Activated CD4-positive, alpha-beta T cell treated with anti-CD3 and anti-CD28 coated beads, Interleukin-2, amount 10 ng/mL, durations not matched to agents 7 days and 5 days (primary cell): ENCODE measurements around the gene SEMA4C. TPM values are rescaled to one million over a fixed set of nuclear protein-coding genes. Genes with fewer than 3 reads are reported as not detected.

Source experiments
- CTCF ChIA-PET: fragments of 350-600 bp; sonication (Branson Sonifier 250); formaldehyde crosslinking; loops from one replicate; lab custom pipeline; 2021; ENCODE audit warnings: antibody characterized with exemption; lab: Charles Lee
- POLR2A ChIA-PET: fragments of 350-600 bp; sonication (Branson Sonifier 250); formaldehyde crosslinking; loops from one replicate; lab custom pipeline; 2021; ENCODE audit warnings: antibody characterized with exemption; lab: Charles Lee
- DNase-seq: peaks from one replicate; pipeline ENCODE4 v3.0.0-alpha.2; 2020
- H3K27ac Mint-ChIP-seq: one replicate; pipeline ENCODE4 v1.8.0; 2021; ENCODE audit warnings: mild to moderate bottlenecking, moderate library complexity, mixed read lengths
- H3K27me3 Mint-ChIP-seq: one replicate; pipeline ENCODE4 v1.8.0; 2021; ENCODE audit warnings: mixed read lengths
- H3K36me3 Mint-ChIP-seq: one replicate; pipeline ENCODE4 v1.8.0; 2021; ENCODE audit warnings: low read depth, mixed read lengths
- H3K4me1 Mint-ChIP-seq: one replicate; pipeline ENCODE4 v1.8.0; 2021; ENCODE audit warnings: mixed read lengths
- H3K4me3 Mint-ChIP-seq: one replicate; pipeline ENCODE4 v1.8.0; 2021; ENCODE audit warnings: mild to moderate bottlenecking, moderate library complexity, mixed read lengths
- H3K9me3 Mint-ChIP-seq: one replicate; pipeline ENCODE4 v1.8.0; 2021; ENCODE audit warnings: mixed read lengths
- total RNA-seq, 2 experiments: library from RNA; stranded (reverse); gene quantifications; one replicate each; pipeline ENCODE4 v1.2.3, GENCODE V29; 2021

SEMA4C gene
- total RNA-seq, 2 experiments from 2014 or later: 25.5 to 35.4 TPM

DNA sequence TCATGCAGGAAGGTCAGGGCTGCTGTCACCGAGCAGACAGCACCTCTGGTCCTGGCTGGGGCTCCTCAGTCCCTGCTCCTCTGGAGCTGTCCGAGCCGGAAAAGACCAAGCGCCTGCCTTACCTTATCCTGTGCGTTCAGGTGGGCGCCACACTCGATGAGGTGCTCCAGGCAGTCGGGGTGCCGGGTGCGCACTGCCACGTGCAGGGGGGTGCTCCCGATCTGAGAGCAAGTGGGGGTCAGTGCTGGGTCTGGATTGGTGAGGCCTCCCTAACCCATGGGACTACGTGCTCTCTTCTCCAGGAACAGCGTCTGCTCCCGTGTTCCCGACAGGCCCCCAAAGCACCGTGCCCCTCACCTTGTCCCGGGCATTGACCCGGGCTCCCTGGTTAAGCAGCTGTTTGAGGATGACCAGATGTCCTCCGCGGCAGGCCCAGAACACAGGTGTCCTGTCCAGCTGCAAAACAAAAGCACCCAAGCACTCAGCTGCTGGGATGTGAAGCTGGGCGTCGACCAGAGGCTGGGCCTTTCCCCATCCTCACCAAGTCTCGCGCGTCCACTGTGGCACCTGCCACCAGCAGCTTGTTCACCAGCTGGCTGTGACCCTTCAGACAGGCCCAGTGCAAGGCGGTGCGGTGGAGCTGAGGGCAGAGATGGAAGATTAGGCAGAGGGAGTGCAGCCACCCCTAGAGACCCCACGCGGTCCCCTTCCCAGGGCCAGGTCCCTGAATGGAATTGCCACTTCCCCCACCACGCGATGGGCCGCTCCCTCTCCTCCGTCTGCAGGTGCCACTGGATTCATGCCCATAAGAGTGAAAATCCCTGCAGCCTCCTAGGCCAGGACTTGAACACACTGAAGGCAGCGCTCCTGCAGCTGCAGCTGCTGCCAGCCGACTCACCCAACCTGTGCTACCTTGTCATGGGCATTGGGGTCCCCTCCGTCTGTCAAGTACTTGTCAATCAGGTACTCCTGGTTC, 29.7 kb downstream of the SEMA4C start:
- H3K27ac Mint-ChIP-seq: peak overlapping the region; percentile 77
- no peak overlapping the region for H3K4me3 Mint-ChIP-seq
- no peaks in the 10 kb centered on the region for H3K27me3 Mint-ChIP-seq
- ChIA-PET POLR2A (interaction anchor here (0.7 kb wide), 1 partner anchor 15 kb away, joined by 3 read pairs; no protein-coding TSS in a partner anchor), CTCF (interaction anchor here (0.8 to 1.9 kb wide), 6 partner anchors 12 to 272 kb away, joined by 3 to 6 read pairs (median 4); partner anchors contain the start of genes ANKRD36 and ANKRD39)
- H3K36me3 Mint-ChIP-seq: peaks cover 16% of the 10 kb centered on the region
- H3K9me3 Mint-ChIP-seq: no peaks in the 10 kb centered on the region
- peaks cover 30% of the 10 kb centered on the region for H3K4me1 Mint-ChIP-seq
- DNase-seq: no peak

DNA sequence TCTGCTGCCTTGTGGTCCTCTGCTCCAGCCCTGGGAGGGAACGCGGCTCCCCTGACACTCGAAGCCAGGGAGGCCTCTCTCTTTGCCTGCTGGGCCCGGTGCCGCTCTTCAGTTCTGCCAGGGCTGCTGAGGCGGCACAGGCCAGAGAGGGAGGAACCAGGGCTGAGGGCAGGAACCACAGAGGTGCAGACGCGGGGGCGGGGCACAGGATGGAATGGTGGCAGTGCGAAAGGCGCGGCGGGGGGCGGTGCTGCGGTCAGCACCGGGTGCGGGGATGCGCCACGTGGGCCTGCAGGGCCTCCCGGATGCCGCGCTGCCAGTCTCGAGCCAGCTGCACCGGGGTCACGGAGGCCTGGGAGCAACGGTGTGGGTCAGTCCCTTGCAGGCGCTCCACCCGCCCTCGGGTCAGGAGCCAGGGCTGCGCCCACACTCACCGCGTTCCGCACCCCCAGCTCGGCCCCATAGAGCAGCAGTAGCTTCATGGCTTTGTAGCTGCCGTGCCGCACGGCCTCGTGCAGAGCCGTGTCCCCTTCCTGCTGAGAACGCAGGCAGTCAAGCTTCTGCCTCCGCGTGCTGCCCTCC, 30.5 kb downstream of the SEMA4C start:
- H3K36me3 Mint-ChIP-seq: peaks cover 19% of the 10 kb centered on the region
- H3K27me3 Mint-ChIP-seq: no peaks in the 10 kb centered on the region
- CTCF ChIA-PET: interaction anchor here (0.8 to 1.7 kb wide), 6 partner anchors 17 to 273 kb away, joined by 3 to 8 read pairs (median 4); partner anchors contain the start of genes ANKRD36 and ANKRD39
- peak; percentile 90 for DNase-seq
- H3K4me3 Mint-ChIP-seq: peak overlapping the region; percentile 51
- peaks cover 30% of the 10 kb centered on the region for H3K4me1 Mint-ChIP-seq
- no peaks in the 10 kb centered on the region for H3K9me3 Mint-ChIP-seq
- POLR2A ChIA-PET: no interaction called here
- peak overlapping the region; percentile 90 for H3K27ac Mint-ChIP-seq

DNA sequence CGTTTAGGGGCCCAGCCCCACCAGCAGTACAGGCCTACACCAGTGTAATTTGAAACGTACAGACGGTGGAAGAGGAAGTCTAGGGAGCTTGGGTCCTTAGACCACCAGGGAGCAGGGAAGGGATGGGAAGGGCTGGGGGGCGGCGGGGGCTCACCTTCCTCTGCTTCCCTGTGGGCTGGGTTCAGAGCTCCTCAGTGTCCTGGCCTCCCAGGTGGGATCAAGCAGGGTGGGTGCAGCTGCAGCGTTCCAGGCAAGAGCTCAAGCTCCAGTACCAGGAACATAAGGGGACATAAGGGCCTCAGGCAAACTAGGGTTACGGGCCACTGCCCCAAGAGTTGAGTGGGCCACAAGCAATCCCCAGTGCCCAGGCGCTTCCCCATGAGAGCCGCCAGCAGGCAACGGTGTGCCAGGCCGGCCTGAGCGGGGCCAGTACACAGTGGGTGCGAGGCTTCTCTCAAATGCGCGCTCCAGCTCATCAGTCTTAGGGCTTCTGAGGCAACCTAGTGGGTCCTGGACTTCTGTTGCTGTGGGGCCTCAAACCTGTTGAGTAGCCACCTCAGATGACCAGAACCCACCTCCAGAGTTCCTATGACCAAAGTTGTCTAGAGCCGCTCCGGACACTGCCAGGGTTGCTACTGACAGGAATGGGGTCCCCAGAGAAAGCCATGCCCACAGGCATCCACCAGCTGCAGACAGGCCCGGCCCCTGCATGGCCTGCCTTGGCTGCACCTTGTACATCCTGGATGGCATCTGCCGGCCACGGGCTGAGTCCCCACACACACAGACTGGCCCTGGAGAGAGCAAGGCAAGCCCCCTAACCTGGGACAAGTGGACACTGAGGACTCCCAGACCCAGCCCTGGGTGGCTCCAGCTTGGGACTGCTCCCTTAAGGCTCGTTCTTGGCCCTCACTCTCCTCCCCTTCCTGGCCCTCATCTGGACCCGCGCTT, 31.3 kb downstream of the SEMA4C start:
- no peaks in the 10 kb centered on the region for H3K27me3 Mint-ChIP-seq
- H3K27ac Mint-ChIP-seq: peak overlapping the region; percentile 90
- peak overlapping the region; percentile 51 for H3K4me3 Mint-ChIP-seq
- ChIA-PET POLR2A (no interaction called here), CTCF (interaction anchor here (0.8 to 1.7 kb wide), 8 partner anchors 9 to 274 kb away, joined by 3 to 8 read pairs (median 4); partner anchors contain the start of genes ANKRD36 and ANKRD39)
- peaks cover 20% of the 10 kb centered on the region for H3K36me3 Mint-ChIP-seq
- H3K4me1 Mint-ChIP-seq: peaks cover 30% of the 10 kb centered on the region
- H3K9me3 Mint-ChIP-seq: no peaks in the 10 kb centered on the region
- no peak for DNase-seq

DNA sequence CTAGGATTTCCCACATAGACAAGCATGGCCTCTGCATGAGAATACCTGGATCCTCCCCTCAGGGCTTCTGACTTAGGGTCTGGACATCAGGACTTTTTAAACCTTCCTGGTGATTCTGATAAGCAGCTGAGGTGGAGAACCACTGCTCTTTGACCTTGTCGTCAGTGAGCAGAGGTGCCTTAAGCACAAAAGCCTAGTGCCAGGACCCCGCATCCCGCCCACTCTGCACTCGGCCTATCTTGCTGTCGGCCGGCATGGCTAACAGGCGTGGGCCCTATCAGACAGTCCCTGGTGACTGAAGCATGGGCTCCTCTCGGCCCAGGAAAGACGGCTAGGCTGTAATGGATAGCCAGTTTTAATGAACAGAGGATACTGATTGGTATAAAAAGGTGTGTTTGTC, 32.3 kb downstream of the SEMA4C start:
- Mint-ChIP-seq H3K36me3 (peaks cover 25% of the 10 kb centered on the region), H3K4me1 (peaks cover 26% of the 10 kb centered on the region), H3K27me3 (no peaks in the 10 kb centered on the region), H3K4me3 (no peak overlapping the region), H3K27ac (no peak overlapping the region), H3K9me3 (no peaks in the 10 kb centered on the region)
- CTCF ChIA-PET: interaction anchor here (1.4 to 1.7 kb wide), 2 partner anchors 10 to 21 kb away, joined by 4 to 8 read pairs; partner anchors contain the start of gene ANKRD39
- DNase-seq: no peak
- POLR2A ChIA-PET: no interaction called here

DNA sequence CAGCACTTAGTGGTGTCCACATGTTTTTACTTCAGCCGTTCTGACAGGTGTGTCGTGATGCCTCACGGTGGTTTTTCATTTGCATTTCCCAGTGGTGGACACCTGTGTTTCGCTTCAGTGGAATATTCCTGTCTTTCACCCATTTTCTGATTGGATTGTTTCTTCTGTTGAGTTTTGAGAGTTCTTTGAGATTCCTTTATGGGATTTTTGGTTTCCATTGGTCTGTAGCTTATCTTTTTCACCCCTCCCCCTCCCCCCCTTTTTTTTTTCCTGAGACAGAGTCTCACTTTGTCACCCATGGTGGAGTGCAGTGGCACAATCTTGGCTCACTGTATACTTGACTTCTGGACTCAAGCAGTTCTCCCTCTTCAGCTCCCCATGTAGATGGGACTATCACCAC, 34.0 kb downstream of the SEMA4C start:
- no peaks in the 10 kb centered on the region for H3K27me3 Mint-ChIP-seq
- no peak overlapping the region for H3K27ac Mint-ChIP-seq
- POLR2A ChIA-PET: no interaction called here
- CTCF ChIA-PET: interaction anchor here (0.7 to 2.2 kb wide), 3 partner anchors 18 to 36 kb away, joined by 3 to 13 read pairs (median 5); partner anchors contain the start of gene ANKRD39
- peaks cover 29% of the 10 kb centered on the region for H3K36me3 Mint-ChIP-seq
- no peak for DNase-seq
- H3K4me1 Mint-ChIP-seq: peaks cover 21% of the 10 kb centered on the region
- H3K9me3 Mint-ChIP-seq: no peaks in the 10 kb centered on the region
- no peak overlapping the region for H3K4me3 Mint-ChIP-seq

DNA sequence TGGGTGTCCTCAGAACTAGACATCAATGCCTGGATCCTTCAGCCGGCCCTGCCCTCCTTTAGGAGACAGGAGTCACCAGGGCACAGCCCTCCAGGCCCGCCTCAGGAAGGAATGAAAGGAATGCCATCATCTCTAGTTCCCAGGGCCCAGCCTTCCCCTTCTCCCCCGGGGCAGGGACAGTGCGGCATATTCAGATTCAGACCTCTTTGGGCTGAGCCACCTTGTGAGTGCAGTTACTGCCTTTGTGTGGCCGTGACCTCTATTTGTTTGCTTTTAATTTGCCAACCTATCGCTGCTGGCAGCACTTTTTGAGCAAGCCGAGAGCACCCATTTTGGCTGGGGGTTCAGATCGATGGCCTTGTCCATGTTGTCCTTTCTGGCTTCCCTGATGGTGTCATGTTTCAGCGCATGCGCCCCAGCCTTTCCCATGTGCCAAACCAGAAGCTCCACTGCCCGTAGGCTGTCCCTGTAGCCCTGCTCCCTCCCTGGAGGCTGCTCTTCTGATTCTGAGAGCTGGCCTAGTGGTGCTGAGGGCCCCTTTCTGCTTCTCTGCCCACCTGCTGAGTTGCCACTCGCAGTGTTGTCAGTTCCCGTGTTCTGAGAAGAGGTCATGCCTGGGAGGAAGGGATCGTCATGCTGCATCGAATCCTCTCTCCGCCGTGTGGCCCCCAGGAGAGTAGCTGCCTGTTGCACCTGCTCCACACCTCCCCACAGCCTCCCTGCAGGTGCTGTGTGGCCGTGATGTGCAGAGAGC, 36.9 kb downstream of the SEMA4C start:
- ChIA-PET POLR2A (no interaction called here), CTCF (interaction anchor here (0.6 to 1.7 kb wide), 3 partner anchors 12 to 509 kb away, joined by 3 to 5 read pairs (median 4); partner anchors contain the start of gene ANKRD39)
- DNase-seq: no peak
- H3K4me3 Mint-ChIP-seq: no peak overlapping the region
- H3K27ac Mint-ChIP-seq: no peak overlapping the region
- no peaks in the 10 kb centered on the region for H3K27me3 Mint-ChIP-seq
- H3K4me1 Mint-ChIP-seq: peaks cover 3% of the 10 kb centered on the region
- peaks cover 39% of the 10 kb centered on the region for H3K36me3 Mint-ChIP-seq
- H3K9me3 Mint-ChIP-seq: no peaks in the 10 kb centered on the region

DNA sequence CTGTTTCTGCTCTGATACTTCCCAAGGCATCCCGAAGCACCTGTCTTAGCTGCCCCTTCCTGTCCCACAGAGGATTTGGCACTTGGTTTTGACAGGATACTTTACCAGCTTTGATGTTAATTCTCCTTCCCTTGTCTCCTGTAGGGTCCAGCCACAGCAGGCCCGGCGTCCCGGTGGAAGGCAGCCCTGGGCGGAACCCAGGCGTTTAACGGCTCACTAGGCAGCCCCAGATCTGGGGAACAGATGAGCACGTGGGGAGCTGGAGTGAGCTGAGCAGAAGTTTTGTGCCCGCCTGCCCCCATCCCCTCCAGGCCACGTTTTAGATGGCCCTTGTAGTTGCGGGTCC, 37.5 kb downstream of the SEMA4C start:
- ChIA-PET POLR2A (no interaction called here), CTCF (no interaction called here)
- Mint-ChIP-seq H3K4me1 (peaks cover 3% of the 10 kb centered on the region), H3K36me3 (peaks cover 43% of the 10 kb centered on the region), H3K9me3 (no peaks in the 10 kb centered on the region), H3K27ac (no peak overlapping the region), H3K27me3 (no peaks in the 10 kb centered on the region), H3K4me3 (no peak overlapping the region)
- no peak for DNase-seq

DNA sequence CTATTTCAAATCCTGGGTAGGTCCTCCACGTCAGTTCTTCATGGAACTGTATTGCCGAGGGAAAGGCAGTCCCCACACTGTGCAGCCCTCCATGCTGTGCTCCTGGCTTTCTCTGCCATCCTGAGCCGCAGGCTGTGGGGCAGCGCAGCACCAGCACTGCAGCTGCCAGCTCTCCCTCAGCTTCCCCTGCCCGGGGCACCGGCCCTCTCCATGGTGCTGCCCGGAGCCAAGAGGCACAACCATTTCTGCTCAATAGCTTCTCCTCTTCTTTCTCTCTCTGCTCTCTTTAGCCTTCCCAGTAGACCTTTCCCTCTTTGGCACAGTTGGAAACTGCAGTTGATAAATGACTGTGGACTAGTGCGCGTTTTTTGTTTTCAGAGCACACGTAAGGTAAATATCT, 38.2 kb downstream of the SEMA4C start:
- Mint-ChIP-seq H3K4me1 (peaks cover 3% of the 10 kb centered on the region), H3K4me3 (no peak overlapping the region), H3K27me3 (no peaks in the 10 kb centered on the region), H3K36me3 (peaks cover 46% of the 10 kb centered on the region), H3K27ac (peak overlapping the region; percentile 1), H3K9me3 (no peaks in the 10 kb centered on the region)
- POLR2A ChIA-PET: no interaction called here
- CTCF ChIA-PET: no interaction called here
- no peak for DNase-seq

DNA sequence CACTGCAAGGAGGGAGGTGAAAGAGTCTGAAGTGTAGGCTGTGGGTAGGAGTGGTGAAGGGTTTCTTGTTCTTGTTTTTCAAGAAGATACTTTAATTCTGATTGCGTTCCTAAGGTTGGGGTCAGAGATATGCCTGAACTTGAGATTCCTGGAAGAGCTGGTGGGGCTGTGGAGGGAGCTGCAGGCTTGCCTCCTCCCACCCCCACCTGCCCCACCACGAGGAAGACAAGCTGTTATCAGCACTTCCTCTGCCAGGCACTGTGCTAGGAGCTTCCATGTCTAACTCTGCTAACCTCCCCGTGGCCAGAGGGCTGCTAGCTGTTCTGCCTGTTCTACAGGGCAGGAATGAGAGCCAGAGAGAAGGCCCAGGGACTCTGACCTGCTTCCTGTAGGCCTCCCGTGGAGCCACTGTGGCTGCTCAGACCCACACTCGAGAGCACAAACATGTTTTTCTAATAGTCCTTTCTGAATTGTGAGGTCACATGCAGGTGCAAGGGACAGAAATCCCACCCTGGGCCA, 39.8 kb downstream of the SEMA4C start:
- no peaks in the 10 kb centered on the region for H3K9me3 Mint-ChIP-seq
- CTCF ChIA-PET: no interaction called here
- H3K27ac Mint-ChIP-seq: peak overlapping the region; percentile 77

DNA sequence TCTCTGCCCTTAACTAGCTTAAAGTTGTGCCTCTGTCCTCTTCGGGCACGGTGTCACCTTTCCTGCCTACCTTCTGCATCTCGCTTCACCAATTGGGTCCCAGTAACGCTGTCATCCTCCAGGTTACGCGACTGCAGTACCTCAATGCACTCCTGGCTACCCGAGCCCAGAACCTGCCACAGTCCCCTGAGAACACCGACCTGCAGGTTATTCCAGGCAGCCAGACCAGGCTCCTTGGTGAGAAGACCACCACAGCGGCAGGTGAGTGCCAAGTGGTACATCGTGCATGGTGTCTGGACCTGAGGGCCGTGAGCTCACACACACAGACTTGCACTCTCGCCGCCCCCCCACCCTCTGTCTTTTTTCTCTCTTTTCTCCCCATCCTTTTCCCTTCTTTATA, 41.0 kb downstream of the SEMA4C start:
- Mint-ChIP-seq H3K36me3 (peaks cover 54% of the 10 kb centered on the region), H3K4me3 (no peak overlapping the region), H3K4me1 (peaks cover 6% of the 10 kb centered on the region), H3K9me3 (no peaks in the 10 kb centered on the region), H3K27me3 (no peaks in the 10 kb centered on the region), H3K27ac (no peak overlapping the region)
- ChIA-PET CTCF (interaction anchor here (0.6 kb wide), 1 partner anchor 84 kb away, joined by 3 read pairs; no protein-coding TSS in a partner anchor), POLR2A (no interaction called here)
- no peak for DNase-seq

More for the DNA sequence above, 39.8 kb downstream of the SEMA4C start:
- no peak for DNase-seq
- POLR2A ChIA-PET: no interaction called here
- no peaks in the 10 kb centered on the region for H3K27me3 Mint-ChIP-seq
- H3K4me3 Mint-ChIP-seq: no peak overlapping the region
- H3K4me1 Mint-ChIP-seq: peaks cover 3% of the 10 kb centered on the region
- peaks cover 57% of the 10 kb centered on the region for H3K36me3 Mint-ChIP-seq

DNA sequence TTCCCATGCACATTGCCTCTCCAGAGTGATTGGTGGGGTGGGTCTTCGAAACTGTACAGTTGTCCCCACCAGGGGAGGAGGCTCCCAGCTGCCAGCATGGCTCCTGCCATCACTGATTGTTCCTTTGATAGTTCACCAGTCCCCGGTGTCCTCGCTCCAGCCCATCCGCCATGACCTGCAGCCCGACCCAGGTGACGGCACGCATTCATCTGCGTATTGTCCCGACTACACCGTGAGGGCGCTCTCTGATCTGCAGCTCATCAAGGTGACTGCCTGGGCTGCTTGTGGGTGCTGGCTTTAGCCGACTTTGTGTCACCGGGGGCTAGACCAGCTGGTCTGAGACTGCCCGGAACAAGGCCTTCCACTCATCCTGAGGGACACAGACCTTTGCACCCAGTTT, 41.4 kb downstream of the SEMA4C start:
- H3K4me3 Mint-ChIP-seq: no peak overlapping the region
- DNase-seq: no peak
- H3K27ac Mint-ChIP-seq: no peak overlapping the region
- no peaks in the 10 kb centered on the region for H3K9me3 Mint-ChIP-seq
- H3K27me3 Mint-ChIP-seq: no peaks in the 10 kb centered on the region
- CTCF ChIA-PET: interaction anchor here (0.6 kb wide), 1 partner anchor 84 kb away, joined by 3 read pairs; no protein-coding TSS in a partner anchor
- H3K36me3 Mint-ChIP-seq: peaks cover 51% of the 10 kb centered on the region
- H3K4me1 Mint-ChIP-seq: peaks cover 6% of the 10 kb centered on the region
- POLR2A ChIA-PET: no interaction called here
